Erythroblast (primary cell): ENCODE data around the gene SDC1.

Source experiments
- GATA1 ChIP-seq: IDR thresholded peaks from 2 replicates; pipeline ENCODE4 v1.6.1; 2011; ENCODE audit warnings: low read depth, mild to moderate bottlenecking, control low read depth, low read length, moderate library complexity
- POLR2A ChIP-seq: IDR thresholded peaks from 2 replicates; pipeline ENCODE4 v1.6.1; 2011; ENCODE audit warnings: mild to moderate bottlenecking, low read length

- no peak for TF ChIP-seq POLR2A
- no peak for TF ChIP-seq GATA1
Measured at GRCh38 chr2:20213651-20214565, 11.0 kb downstream of the SDC1 start.
